GM19351 (cell line): Measurements from ENCODE around the gene TNS3.
A peak's percentile ranks its signal among the peaks of the same experiment; 100 is the strongest.
"Not testable (repeated sequence)": the region's sequence is repeated elsewhere in the genome, so short reads cannot be mapped to it uniquely, and the experiment has no call there.

Experiments used
- ATAC-seq: cut with Tn5 transposase; IDR thresholded peaks from one replicate; pipeline ENCODE4 v1.9.1; 2021; ENCODE audit warnings: mild to moderate bottlenecking, moderate library complexity; ENCODE audit not compliant: unreplicated experiment

Gene TNS3

DNA sequence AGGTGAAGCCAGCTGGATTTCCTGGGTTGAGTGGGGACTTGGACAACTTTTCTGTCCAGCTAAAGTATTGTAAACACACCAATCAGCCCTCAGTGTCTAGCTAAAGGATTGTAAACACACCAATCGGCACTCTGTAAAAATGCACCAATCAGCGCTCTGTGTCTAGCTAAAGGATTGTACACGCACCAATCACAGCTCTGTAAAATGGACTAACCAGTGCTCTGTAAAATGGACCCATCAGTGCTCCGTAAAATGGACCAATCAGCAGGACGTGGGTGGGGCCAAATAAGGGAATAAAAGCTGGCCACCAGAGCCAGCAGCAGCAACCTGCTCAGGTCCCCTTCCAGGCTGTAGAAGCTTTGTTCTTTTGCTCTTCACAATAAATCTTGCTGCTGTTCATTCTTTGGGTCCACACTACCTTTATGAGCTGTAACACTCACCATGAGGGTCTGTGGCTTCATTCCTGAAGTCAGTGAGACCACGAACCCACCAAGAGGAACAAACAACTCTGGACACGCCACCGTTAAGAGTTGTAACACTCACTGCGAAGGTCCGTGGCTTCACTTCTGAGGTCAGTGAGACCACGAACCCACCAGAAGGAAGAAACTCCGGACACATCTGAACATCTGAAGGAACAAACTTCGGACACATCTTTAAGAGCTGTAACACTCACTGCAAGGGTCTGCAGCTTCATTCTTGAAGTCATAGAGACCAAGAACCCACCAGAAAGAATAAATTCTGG, 21.8 kb upstream of the TNS3 start:
- ATAC-seq = not testable (repeated sequence)

DNA sequence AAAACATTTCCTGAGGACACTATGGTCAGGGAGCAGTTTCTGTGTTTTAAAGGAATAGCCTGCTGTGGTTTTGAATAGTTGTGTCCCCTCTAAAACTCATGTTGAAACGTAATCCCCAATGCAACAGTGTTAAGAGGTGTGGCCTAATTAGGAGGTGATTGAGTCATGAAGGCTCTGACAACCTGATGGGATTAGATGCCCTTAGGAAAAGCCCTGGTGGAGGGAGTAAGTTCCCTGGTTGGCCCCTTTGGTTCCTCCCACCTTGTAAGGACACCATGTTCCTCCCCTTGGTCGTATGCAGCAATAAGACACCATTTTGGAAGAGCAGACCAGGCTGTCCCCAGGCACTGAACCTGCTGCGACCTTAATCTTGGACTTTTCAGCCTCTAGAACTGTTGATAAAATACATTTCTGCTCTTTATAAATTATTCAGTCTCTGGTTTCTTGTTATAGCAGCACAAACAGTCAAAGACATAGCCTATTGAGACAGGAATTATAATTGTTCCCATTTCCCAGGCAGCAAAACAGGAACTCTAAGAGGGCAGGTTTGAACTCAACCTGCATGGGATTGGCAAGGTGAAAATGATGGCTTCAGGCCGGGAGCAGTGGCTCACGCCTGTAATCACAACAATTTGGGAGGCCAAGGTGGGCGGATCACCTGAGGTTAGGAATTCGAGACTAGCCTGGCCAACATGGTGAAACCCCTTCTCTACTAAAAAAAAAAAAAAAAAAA, 20.5 kb upstream of the TNS3 start:
- no peak for ATAC-seq

- ATAC-seq = peak; percentile 11
Measured at GRCh38 chr7:47601881-47602249, 20.0 kb upstream of the TNS3 start.

GRCh38 chr7:47601119-47601880, 19.4 kb upstream of the TNS3 start:
- peak; percentile 63 for ATAC-seq

- ATAC-seq = peak; percentile 48
Measured at GRCh38 chr7:47600199-47601118, 18.5 kb upstream of the TNS3 start.

DNA sequence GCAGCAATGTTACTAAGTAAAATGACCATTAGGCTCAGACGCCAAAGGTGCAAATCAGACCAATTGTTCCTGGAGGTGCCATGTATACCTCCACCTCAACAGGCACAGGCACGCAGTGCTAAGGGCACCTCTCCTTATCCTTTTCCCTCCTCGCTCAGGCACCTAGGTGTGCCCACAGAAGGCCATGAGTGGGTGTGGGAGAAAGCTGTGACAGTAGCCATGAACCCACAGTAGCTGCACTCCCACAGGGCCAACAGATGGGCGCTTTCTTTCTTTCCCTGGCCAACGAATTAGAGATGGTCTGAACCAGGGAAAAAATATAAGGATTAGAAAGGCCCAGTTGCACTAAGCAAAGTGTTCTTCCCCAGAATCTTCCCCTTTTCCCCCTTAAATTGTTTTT, 15.5 kb upstream of the TNS3 start:
- no peak for ATAC-seq

DNA sequence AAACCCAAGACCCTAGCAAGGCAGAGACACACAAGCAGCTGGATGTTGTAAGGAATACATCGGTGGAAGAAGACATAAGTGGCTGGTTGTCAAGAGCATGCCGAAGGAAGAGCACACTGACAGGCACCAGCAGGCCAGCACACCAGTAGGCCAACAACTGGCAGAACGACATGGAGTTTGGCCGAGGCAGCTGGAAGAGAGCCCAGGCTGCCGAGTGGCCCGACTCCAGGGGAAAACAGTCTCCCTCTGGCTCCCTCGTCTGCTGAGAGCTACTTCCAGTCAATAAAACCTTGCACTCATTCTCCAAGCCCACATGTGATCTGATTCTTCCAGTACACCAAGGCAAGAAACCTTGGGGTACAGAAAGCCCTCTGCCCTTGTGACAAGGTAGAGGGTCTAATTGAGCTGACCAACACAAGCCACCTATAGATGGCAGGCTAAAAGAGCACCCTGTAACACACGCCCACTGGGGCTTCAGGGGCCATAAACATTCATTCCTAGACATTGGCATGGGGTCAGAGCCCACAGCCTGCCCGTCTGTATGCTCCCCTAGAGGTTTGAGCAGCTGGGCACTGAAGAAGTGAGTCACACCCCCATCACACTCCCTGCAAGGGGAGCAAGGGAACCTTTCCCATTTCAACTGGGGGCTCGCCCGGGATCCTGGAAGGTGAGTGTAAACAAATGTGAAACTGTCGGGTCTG, 14.7 kb upstream of the TNS3 start:
- ATAC-seq = no peak

DNA sequence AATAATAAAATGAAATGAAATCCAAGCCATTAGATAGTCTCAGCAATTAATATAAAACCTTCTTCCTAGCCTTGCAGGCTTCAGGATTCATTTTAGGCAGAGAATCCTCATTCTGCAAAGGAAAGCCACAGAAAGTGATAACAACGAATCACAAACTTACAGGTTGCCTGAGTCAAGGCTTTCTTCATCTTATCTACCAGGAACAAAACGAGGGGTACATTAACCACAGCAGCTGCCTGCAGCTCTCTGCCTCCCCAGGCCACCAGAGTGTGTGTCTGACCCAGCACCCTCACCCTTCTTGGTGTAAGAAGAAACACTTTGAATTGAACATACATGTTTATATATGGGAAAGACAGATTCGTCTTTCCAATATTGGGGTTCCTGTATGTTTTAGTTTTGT, 12.5 kb upstream of the TNS3 start:
- ATAC-seq = no peak

DNA sequence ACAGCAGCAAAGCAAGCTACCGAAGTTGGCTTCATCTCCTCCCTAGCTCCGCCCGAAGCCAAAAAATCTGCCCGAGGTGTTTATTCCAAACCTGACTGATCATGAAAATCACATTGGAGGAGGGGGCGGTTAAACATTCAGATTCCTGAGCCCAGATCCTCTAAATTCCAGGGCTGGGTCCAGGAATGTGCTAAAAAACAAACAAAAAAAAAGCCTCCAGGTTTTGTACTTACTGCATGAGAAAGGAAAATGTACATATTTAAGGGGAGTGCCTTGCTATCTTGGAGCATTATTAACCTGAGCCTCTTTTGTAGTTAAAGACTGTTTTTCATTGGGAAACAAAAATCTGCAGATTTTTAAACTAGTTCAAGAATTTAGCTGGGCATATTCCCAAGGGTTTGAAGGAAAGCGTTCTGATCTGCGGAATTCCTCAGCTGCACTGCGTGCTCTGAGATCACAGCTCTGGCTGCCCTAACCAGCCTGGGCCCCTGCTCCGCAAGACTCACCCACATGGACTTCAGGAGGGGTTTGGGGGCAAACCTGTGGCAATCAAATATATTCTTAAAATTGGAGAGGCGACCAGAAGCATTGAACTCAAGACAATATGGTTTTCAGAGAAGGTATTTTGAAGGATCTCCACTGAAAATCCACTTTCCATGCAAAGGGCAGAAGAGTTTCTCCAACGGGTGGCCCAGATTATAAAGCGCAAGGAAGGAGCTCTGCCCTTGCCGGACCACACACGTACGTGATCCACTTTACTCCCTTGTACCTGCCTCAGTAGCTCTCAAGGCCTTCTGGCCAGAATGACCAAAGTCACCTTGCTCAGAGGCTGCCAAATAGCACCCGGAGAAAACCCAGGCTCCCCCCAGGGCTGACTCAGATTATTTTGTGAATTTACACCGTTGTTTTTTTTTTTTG, 10.0 kb upstream of the TNS3 start:
- ATAC-seq = no peak

DNA sequence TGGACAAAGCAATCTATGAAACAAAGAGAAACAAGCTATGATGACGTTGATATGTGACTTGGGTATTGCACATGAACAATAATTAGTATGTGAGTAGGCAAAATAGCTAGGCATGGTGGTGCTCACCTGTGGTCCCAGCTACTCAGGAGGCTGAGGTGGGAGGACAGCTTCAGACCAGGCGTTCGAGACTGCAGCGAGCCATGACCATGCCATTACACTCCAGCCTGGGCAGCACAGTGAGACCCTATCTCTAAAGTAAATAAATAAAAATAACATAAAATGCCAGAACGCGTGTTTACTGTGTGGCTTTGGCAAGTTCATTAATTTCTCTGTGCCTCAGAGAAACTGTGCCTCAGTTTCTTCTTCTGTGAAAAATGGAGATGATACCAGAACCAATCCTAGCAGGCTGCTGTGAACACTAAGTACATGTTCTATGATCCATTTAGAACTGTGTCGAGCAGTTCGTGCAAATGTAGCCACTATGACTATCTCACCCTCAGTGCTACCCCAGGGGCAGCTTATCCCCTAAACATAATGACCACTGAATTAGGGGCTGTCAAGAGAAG, 9.3 kb upstream of the TNS3 start:
- ATAC-seq = no peak

DNA sequence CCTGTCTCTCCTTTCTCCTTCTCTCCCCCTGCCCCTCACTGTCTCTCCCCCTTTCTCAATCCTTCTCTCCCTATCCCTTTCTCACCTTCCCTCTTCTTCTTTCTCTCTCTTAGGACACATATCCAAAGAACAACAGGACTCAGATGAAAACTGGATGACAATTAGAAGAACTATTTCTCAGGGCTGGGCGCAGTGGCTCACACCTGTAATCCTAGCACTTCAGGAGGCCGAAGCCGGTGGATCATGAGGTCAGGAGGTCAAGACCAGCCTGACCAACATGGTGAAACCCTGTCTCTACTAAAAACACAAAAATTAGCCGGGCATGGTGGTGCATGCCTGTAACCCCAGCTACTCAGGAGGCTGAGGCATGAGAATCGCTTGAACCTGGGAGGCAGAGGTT, 8.3 kb upstream of the TNS3 start:
- ATAC-seq = not testable (repeated sequence)

GRCh38 chr7:47588704-47589225, 6.9 kb upstream of the TNS3 start:
- ATAC-seq = peak; percentile 87

GRCh38 chr7:47587976-47588375, 6.1 kb upstream of the TNS3 start:
- no peak for ATAC-seq

DNA sequence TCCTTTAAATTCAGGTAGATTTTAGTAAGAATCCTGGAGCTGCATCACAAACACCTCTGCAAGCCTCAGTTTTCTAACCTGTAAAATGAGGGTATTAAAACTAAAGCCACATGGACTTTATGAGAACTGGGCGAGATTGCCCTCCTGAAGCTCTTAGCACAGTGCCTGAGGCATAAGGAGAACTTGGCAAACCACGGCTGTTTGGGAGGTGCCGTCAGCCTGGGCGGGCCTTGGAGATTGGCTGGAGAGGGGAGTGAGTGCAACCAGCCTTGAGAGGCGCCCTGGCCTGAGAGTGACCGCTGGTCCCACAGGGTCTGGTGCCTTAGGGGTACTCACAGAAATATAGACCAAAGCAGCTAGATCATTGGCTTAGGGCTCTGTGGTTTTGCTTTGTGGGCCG, 5.4 kb upstream of the TNS3 start:
- ATAC-seq = no peak

DNA sequence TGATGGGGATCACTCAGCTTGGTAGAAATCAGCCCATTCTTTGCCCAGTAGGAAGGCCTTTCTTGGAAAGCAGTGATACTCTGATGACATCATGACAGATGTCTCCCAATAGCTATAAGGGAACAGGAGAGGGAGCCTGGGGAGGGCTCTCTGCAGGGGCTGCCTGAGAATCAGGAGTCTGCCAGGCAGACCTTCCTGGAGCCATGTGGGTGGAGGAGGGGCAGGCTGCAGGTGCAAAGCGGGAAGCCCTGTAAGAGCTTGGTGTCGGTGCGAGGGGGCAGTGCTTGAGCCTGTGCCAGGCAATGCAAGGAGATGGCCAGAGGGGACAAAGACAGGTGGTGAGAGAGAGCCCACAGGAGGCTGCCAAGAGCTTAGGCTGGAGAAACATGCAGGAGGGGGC, 5.0 kb upstream of the TNS3 start:
- ATAC-seq = no peak

GRCh38 chr7:47586161-47586670, 4.3 kb upstream of the TNS3 start:
- ATAC-seq = not testable (repeated sequence)

GRCh38 chr7:47584536-47584895, 2.6 kb upstream of the TNS3 start:
- ATAC-seq = no peak

GRCh38 chr7:47583739-47584535, 2.0 kb upstream of the TNS3 start:
- ATAC-seq = no peak
